Measurements from ENCODE around the gene GLTPD2. TPM values are rescaled to one million over a fixed set of nuclear protein-coding genes. Genes with fewer than 3 reads are reported as not detected.

GLTPD2 gene
- total RNA-seq, 1 experiment from 2014 or later = not detected

GRCh38 chr17:4769628-4770027 lies 19.1 kb upstream of the GLTPD2 start:
- Histone ChIP-seq H4K8ac (replicated peaks; ENCODE audit: insufficient read length, low read depth, low read length) (no peak overlapping the region), H3K79me2 (ENCODE audit: insufficient read depth, low read length) (no peaks in the 10 kb centered on the region), H2BK120ac (ENCODE audit: low read depth, low read length, poor library complexity, severe bottlenecking) (no peak overlapping the region), H4K5ac (ENCODE audit: insufficient read length, low read depth, low read length) (no peak overlapping the region), H3K9ac (ENCODE audit: extremely low read depth, insufficient read length, low read length) (no peak overlapping the region), H3K14ac (ENCODE audit: insufficient read depth, low read length) (no peak overlapping the region), H3K4me2 (ENCODE audit: insufficient read depth, insufficient read length, low read length) (no peak overlapping the region), H3K27ac (ENCODE audit: insufficient read length, low read depth, low read length) (no peak overlapping the region), H3K4ac (ENCODE audit: low read depth, low read length) (no peak overlapping the region), H2BK5ac (ENCODE audit: insufficient read length, low read length) (no peak overlapping the region), H3K23me2 (ENCODE audit: insufficient read length, low read depth, low read length, poor library complexity, severe bottlenecking) (no peaks in the 10 kb centered on the region), H2AFZ (ENCODE audit: low read length) (no peak overlapping the region), H2BK12ac (ENCODE audit: insufficient read length, low read depth, low read length) (no peak overlapping the region), H2BK15ac (ENCODE audit: low read depth, low read length) (no peak overlapping the region), H3K27me3 (ENCODE audit: insufficient read depth, low read length) (no peaks in the 10 kb centered on the region), H3K79me1 (ENCODE audit: insufficient read depth, low read depth, low read length, poor library complexity, severe bottlenecking) (no peaks in the 10 kb centered on the region), H2BK20ac (ENCODE audit: low read depth, low read length, poor library complexity, severe bottlenecking) (no peak overlapping the region), H3K18ac (ENCODE audit: insufficient read length, low read depth, low read length) (no peak overlapping the region), H4K20me1 (ENCODE audit: control insufficient read depth, insufficient read depth, insufficient read length) (no peaks in the 10 kb centered on the region), H3K4me1 (ENCODE audit: insufficient read depth, low read length) (no peaks in the 10 kb centered on the region), H3K9me3 (ENCODE audit: control insufficient read depth, low read depth, low read length) (no peaks in the 10 kb centered on the region), H3K56ac (ENCODE audit: insufficient read length, low read depth, low read length) (no peak overlapping the region), H3K23ac (ENCODE audit: insufficient read length, low read depth, low read length) (no peak overlapping the region), H2AK5ac (ENCODE audit: insufficient read length, low read length) (no peak overlapping the region), H3T11ph (ENCODE audit: low read length) (no peak overlapping the region), H4K91ac (ENCODE audit: insufficient read length, low read depth, low read length) (no peak overlapping the region)
- no CpG with 5 or more reads among the region's 2 CpGs for WGBS (ENCODE audit: extremely low coverage, insufficient read length, low lambda C conversion rate)
- no peaks in the 10 kb centered on the region for H3K4me1 Mint-ChIP-seq
- DNase-seq = no peak
- H3K9me3 Mint-ChIP-seq = no peaks in the 10 kb centered on the region
- H3K36me3 Mint-ChIP-seq (ENCODE audit: insufficient read depth in 1 of 3, low read depth in 3 of 3) = no peaks in the 10 kb centered on the region
- H3K27me3 Mint-ChIP-seq (ENCODE audit: low read depth) = peaks cover 22% of the 10 kb centered on the region
- H3K4me3 Mint-ChIP-seq = no peak overlapping the region
- H3K27ac Mint-ChIP-seq = no peak overlapping the region
- no peak for TF ChIP-seq CTCF (conservative IDR thresholded peaks at IDR 0.05)
